Measurements from ENCODE around the gene XKR7. TPM values are rescaled to one million over a fixed set of nuclear protein-coding genes. Genes with fewer than 3 reads are reported as not detected.

Gene XKR7
- total RNA-seq, 4 donors from 2014 or later: not detected

DNA sequence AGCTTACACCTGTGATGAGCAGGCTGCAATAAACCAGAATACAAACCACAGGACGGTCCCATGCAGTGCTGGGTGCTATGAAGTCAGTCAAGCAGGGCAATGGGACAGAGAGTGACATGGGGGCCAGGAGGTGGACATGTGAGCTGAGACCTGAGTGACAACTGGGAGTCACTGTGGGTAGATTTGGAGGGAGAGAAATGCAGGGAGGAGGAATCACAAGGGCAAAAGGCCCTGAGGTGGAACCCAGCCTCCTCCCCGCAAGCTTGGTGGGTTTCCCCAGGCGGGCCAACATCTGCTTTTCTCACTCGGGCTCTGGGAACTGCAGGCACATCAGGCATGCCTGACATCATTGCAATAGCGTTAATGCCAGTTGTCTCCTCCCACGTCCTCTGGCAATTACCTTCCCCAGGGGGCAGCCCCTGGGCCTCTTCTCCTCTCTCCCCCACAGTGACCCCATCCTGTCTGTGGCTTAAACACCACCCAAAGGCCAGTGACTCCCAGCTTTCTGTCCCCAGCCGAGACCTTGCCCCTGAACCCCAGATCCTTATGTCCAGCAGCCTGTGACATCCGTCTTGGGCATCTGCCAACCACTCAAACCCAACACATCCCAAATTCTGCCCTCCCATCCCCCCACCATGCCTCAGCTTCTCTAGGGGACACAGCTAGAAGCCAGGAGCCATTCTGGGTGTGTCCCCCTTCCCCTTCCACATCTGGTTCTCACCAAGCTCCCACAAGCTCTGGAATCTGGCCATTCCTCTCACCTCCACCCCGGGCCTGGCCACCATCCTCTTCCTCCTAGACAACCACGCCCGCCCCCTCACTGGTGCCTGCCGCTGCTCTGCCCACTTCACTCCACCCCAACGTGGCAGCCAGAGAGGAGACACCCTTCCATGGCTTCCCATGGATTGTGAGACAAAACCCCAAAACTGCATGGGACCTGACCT is 44.3 kb upstream of the XKR7 start:
- TF ChIP-seq, protein P1, sequence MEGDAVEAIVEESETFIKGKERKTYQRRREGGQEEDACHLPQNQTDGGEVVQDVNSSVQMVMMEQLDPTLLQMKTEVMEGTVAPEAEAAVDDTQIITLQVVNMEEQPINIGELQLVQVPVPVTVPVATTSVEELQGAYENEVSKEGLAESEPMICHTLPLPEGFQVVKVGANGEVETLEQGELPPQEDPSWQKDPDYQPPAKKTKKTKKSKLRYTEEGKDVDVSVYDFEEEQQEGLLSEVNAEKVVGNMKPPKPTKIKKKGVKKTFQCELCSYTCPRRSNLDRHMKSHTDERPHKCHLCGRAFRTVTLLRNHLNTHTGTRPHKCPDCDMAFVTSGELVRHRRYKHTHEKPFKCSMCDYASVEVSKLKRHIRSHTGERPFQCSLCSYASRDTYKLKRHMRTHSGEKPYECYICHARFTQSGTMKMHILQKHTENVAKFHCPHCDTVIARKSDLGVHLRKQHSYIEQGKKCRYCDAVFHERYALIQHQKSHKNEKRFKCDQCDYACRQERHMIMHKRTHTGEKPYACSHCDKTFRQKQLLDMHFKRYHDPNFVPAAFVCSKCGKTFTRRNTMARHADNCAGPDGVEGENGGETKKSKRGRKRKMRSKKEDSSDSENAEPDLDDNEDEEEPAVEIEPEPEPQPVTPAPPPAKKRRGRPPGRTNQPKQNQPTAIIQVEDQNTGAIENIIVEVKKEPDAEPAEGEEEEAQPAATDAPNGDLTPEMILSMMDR (IDR thresholded peaks at IDR 0.05; ENCODE audit: low read depth): no peak

DNA sequence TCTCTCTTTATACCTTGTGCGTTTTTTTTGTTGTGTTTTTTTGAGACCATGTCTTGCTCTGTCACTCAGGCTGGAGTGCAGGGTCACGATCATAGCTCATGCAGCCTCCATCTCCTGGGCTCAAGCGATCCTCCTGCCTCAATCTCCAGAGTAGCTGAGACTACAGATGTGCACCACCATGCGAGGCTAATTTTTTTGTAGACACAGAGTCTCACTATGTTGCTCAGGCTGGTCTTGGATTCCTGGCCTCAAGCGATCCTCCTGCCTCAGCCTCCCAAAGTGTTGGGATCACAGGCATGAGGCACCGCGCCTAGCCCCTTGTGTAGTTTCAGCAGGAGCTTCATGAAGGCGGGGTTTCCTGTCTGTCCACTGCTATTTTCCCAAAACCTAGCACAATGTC is 43.4 kb upstream of the XKR7 start:
- TF ChIP-seq, protein P1 (IDR thresholded peaks at IDR 0.05; ENCODE audit: low read depth): no peak

DNA sequence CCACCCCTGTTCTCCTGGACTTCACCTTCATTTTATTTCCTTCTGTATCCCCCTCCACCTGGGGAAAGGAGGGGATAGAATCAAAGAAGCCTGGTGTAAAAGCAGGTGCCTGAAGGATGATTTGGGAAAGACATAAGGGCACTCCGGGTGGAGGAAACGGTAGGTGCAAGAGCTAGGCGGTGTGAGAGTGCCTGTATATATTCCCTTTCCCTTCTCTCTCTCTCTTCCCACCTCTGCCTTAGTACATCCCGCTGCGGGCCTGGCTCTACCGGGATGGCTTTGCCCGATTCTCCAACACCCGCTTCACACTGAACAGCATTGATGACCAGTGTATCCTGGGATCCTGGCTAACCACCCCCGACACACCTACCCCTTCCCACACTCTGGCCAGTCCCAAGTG is 42.3 kb upstream of the XKR7 start:
- TF ChIP-seq, protein P1 (IDR thresholded peaks at IDR 0.05; ENCODE audit: low read depth): no peak

DNA sequence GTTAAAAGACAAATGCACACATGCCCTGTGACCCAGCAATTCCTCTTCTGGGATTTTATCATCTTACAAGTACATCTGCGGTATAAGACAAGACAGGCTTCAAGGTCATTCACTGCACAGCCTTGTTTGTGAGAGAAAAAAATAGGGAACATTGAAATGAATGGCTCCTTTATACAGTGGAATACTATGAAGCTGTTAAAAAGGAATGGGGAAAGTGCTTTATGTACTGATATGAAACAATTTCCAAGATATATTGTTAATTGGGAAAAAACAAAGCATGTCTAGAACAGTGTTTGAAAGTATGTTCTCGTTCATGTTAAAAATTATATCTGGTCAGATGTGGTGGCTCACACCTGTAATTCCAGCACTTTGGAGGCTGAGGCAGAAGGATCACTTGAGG is 41.5 kb upstream of the XKR7 start:
- TF ChIP-seq, protein P1 (IDR thresholded peaks at IDR 0.05; ENCODE audit: low read depth): no peak

DNA sequence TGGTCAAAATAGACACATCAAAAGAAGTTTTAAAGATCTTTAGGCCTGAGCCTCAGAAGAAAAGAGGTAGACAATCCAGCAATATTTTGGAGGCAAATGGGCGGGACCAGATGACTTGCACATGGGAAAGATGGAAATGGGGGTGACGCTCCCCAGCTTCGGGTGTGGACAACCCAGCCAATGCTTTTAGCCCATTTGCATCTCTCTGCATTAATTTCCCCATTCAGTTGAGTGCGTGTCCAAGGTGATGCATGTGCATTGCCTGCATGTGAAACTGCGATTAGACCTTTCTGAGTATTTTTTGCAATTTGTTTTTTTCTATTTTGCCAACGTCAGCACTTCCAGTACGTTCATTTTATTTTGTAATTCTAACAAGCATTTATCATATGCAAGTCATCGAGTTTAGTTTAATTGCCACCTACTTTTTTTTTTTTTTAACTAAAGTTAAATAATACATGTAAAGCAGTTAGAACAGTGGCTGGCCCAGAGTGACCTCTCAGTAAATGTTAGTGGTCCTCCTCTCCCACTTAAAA is 40.3 kb upstream of the XKR7 start:
- TF ChIP-seq, protein P1 (IDR thresholded peaks at IDR 0.05; ENCODE audit: low read depth): no peak

DNA sequence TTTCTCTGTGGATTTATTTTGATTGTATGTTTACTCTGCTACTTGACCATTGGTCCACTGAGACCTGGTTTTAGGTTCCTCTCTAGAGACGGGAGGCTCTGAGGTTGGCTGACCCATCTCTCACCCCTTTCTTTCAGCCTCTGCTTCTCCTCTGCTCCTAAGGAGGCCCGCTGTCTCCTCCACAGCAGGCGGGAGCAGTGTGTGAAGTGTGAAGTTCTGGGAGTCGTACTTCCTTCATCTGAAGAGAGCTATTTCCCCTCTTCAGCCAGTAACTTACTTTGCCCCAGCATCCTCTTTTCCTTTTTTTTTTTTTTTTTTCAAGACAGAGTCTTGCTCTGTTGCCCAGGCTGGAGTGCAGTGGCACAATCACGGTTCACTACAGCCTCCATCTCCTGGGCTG is 37.2 kb upstream of the XKR7 start:
- TF ChIP-seq, protein P1 (IDR thresholded peaks at IDR 0.05; ENCODE audit: low read depth): no peak

DNA sequence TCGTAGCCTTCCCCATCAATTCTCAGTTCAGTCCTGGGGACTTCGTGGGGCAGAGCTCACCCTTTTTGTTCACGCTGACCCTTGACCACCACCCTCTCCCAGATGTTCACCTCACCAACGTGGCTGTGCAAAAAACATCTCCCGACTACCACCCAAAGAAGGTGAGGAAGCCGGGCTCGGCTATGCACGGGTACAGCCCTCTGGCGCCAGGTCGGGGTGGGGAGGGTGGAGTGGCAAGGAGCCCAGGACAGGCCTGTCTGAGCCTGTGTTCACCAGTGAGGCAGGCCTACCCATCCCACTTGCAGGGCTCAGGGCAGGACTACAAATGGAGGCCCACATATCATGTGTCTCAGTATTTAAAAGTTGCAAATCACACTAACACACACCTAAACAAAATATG is 34.3 kb upstream of the XKR7 start:
- TF ChIP-seq, protein P1 (IDR thresholded peaks at IDR 0.05; ENCODE audit: low read depth): no peak
